BJ (cell line): ENCODE data around the gene ABCC1. TPM values are rescaled to one million over a fixed set of nuclear protein-coding genes. Genes with fewer than 3 reads are reported as not detected.
"Not testable (repeated sequence)": the region's sequence is repeated elsewhere in the genome, so short reads cannot be mapped to it uniquely, and the experiment has no call there.

Experiments used
- CTCF ChIA-PET: fragments of 350-600 bp; formaldehyde crosslinking; extraction: SDS; loops from one replicate; lab custom pipeline; 2021; ENCODE audit warnings: antibody characterized with exemption, inconsistent platforms; lab: Yijun Ruan, JAX
- POLR2A ChIA-PET: fragments of 300-600 bp; sonication (Branson Sonifier 250); formaldehyde crosslinking; extraction: SDS; loops from one replicate; lab custom pipeline; 2021; ENCODE audit warnings: antibody characterized with exemption; lab: Charles Lee
- DNase-seq: peaks from one replicate; pipeline ENCODE4 v3.0.0-alpha.2; 2011; ENCODE audit warnings: low read depth
- H3K27me3 ChIP-seq: 2 replicates; pipeline ENCODE4 v1.6.0; 2011; ENCODE audit warnings: low read length; ENCODE audit not compliant: control insufficient read depth, insufficient read depth
- H3K36me3 ChIP-seq: 2 replicates; pipeline ENCODE4 v1.5.1; 2011; ENCODE audit warnings: low read length; ENCODE audit not compliant: control insufficient read depth, insufficient read depth
- H3K4me3 ChIP-seq: 2 replicates; pipeline ENCODE4 v1.5.1; 2011; ENCODE audit warnings: low read depth, mild to moderate bottlenecking, control low read depth, low read length
- CTCF ChIP-seq: IDR thresholded peaks from 2 replicates; pipeline ENCODE4 v1.5.1; 2011; ENCODE audit warnings: low read depth, mild to moderate bottlenecking, control low read depth, inconsistent platforms, low read length, moderate library complexity; ENCODE audit not compliant: insufficient read depth
- polyA plus RNA-seq: library from polyadenylated mRNA; depleted of rRNA; stranded (reverse); fragments of >200 nt; gene quantifications from 2 replicates; pipeline ENCODE4 v1.2.3, GENCODE V29; 2011

ABCC1 gene
- polyA plus RNA-seq, 1 experiment, result 27.3 TPM

GRCh38 chr16:15907863-15908478 lies 41.4 kb upstream of the ABCC1 start:
- H3K4me3 ChIP-seq, result no peak overlapping the region
- CTCF ChIA-PET, result interaction anchor here (1.3 kb wide), 1 partner anchor 33 kb away, joined by 3 read pairs; no protein-coding TSS in a partner anchor
- no peaks in the 10 kb centered on the region for H3K36me3 ChIP-seq
- DNase-seq, result no peak
- H3K27me3 ChIP-seq, result no peaks in the 10 kb centered on the region
- no peak for TF ChIP-seq CTCF
- POLR2A ChIA-PET, result interaction anchor here (0.6 kb wide), 1 partner anchor 96 kb away, joined by 4 read pairs; no protein-coding TSS in a partner anchor

GRCh38 chr16:15911198-15911597 lies 38.2 kb upstream of the ABCC1 start:
- Histone ChIP-seq H3K27me3 (no peaks in the 10 kb centered on the region), H3K4me3 (no peak overlapping the region), H3K36me3 (no peaks in the 10 kb centered on the region)
- no peak for DNase-seq
- no peak for TF ChIP-seq CTCF
- ChIA-PET CTCF (no interaction called here), POLR2A (no interaction called here)

DNA sequence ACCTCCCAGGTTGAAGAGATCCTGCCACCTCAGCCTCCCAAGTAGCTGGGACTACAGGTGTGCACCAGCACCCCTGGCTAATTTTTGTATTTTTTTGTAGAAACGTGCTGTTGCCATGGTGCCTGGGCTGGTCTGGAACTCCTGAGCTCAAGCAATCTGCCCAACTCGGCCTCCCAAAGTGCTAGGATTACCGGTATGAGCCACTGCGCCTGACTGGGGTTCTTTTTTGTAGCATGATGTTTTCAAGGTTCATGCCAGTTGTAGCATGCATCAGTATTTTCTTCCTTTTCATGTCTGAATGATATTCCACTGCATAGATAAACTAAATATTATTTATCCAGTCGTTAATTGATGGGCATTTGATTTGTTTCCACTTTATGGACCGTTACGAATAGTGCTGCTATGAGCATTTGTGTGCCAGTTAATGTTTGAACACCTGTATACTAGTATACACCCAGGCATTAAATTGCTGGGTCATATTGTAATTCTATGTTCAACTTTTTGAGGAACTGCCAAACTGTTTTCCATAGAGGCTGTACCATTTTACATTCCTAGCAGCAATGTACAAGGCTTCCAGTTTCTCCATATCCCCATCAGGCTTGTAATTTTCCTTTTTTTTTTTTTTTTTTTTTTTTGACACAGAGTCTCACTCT lies 36.2 kb upstream of the ABCC1 start:
- ChIA-PET POLR2A (no interaction called here), CTCF (no interaction called here)
- TF ChIP-seq CTCF, result no peak
- Histone ChIP-seq H3K27me3 (no peaks in the 10 kb centered on the region), H3K4me3 (no peak overlapping the region), H3K36me3 (no peaks in the 10 kb centered on the region)
- no peak for DNase-seq

DNA sequence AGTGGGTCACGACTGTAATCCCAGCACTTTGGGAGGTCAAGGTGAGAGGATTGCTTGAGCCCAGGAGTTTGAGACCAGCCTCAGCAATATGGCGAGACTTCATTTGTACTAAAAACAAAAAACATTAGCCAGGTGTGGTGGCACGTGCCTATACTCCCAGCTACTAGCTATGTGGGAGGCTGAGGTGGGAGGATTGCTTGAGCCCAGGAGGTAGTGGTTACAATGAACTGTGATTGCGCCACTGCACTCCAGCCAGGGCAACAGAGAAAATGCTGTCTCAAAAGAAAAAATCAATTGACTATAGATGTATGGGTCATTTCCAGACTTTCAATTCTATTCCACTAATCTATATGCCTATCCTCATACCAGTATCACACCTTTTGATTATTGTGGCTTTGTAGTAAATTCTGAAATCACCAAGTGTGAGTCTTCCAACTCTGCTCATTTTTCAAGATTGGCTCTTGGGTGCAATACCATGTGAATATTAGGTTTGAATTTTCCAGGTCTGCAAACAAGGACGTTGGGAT lies 33.8 kb upstream of the ABCC1 start:
- ChIA-PET CTCF (no interaction called here), POLR2A (no interaction called here)
- H3K4me3 ChIP-seq, result no peak overlapping the region
- no peaks in the 10 kb centered on the region for H3K27me3 ChIP-seq
- DNase-seq, result no peak
- no peak for TF ChIP-seq CTCF
- no peaks in the 10 kb centered on the region for H3K36me3 ChIP-seq

DNA sequence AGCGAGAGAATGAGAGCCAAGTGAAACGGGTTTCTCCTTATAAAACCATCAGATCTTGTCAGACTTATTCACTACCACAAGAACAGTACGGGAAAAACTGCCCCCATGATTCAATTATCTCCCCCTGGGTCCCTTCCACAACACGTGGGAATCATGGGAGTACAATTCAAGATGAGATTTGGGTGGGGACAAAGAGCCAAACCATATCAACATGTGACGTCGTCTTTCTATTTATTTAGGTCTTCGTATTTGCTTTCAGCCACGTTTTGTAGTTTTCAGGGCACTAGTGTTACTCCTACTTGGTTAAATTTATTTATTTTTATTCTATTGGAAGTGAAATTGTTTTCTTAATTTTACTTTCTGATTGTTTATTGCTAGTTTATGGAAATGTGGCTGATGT lies 33.1 kb upstream of the ABCC1 start:
- Histone ChIP-seq H3K27me3 (no peaks in the 10 kb centered on the region), H3K4me3 (no peak overlapping the region), H3K36me3 (no peaks in the 10 kb centered on the region)
- TF ChIP-seq CTCF, result no peak
- CTCF ChIA-PET, result no interaction called here
- POLR2A ChIA-PET, result no interaction called here
- no peak for DNase-seq

GRCh38 chr16:15918314-15918713 lies 31.1 kb upstream of the ABCC1 start:
- DNase-seq, POLR2A ChIA-PET, H3K36me3 ChIP-seq, H3K4me3 ChIP-seq, H3K27me3 ChIP-seq, CTCF ChIA-PET: not testable (repeated sequence)
